ENCODE results near the gene MYO16. TPM values are rescaled to one million over a fixed set of nuclear protein-coding genes. Genes with fewer than 3 reads are reported as not detected.

Gene MYO16
- total and polyA plus RNA-seq, 3 donors from 2014 or later, result 3.1 to 4.0 (median 3.4) TPM

- Histone ChIP-seq H3K4me3 (no peak overlapping the region), H3K27ac (no peak overlapping the region), H3K27me3 (no peaks in the 10 kb centered on the region), H3K4me1 (no peaks in the 10 kb centered on the region), H3K36me3 (ENCODE audit: low read depth, missing control alignments) (no peaks in the 10 kb centered on the region), H3K9me3 (no peaks in the 10 kb centered on the region)
- no peak for DNase-seq
- intact Hi-C loops (cut with DNase I; ENCODE audit: low total_unique reads), result no loop called here
- 86 to 96% methylated on average over 3 of the region's 3 CpGs for WGBS, 2 donors
- no peak for TF ChIP-seq POLR2A (IDR thresholded peaks at IDR 0.05)
- TF ChIP-seq, protein P1, sequence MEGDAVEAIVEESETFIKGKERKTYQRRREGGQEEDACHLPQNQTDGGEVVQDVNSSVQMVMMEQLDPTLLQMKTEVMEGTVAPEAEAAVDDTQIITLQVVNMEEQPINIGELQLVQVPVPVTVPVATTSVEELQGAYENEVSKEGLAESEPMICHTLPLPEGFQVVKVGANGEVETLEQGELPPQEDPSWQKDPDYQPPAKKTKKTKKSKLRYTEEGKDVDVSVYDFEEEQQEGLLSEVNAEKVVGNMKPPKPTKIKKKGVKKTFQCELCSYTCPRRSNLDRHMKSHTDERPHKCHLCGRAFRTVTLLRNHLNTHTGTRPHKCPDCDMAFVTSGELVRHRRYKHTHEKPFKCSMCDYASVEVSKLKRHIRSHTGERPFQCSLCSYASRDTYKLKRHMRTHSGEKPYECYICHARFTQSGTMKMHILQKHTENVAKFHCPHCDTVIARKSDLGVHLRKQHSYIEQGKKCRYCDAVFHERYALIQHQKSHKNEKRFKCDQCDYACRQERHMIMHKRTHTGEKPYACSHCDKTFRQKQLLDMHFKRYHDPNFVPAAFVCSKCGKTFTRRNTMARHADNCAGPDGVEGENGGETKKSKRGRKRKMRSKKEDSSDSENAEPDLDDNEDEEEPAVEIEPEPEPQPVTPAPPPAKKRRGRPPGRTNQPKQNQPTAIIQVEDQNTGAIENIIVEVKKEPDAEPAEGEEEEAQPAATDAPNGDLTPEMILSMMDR (IDR thresholded peaks at IDR 0.05), result no peak
Measured at GRCh38 chr13:109198585-109198984, 569.2 kb downstream of the MYO16 start.

DNA sequence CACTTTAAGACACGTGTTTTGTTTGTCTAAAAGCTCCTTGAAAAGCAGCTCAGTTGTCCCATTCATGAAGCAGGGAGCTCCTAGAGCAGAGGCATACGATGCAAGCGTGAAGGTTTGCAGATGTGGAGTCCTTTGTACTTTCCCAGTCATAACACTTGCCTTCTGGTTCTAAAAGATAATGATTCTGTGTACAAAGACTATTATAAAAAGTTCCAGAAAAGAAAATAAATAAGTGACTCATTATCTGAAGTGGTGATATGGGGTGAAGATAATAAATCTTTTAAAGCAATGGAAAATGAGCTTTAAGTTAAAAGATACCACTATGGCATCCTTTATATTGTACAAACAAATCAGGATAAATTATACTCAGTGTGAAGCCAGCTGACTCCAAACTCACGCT is 569.9 kb downstream of the MYO16 start:
- Histone ChIP-seq H3K4me1 (no peaks in the 10 kb centered on the region), H3K4me3 (no peak overlapping the region), H3K9me3 (no peaks in the 10 kb centered on the region), H3K36me3 (ENCODE audit: low read depth, missing control alignments) (no peaks in the 10 kb centered on the region), H3K27me3 (no peaks in the 10 kb centered on the region), H3K27ac (no peak overlapping the region)
- TF ChIP-seq, protein P1 (IDR thresholded peaks at IDR 0.05), result no peak
- TF ChIP-seq POLR2A (IDR thresholded peaks at IDR 0.05), result no peak
- WGBS, 2 donors, result 42 to 46% methylated on average over 4 of the region's 4 CpGs
- no peak for DNase-seq
- intact Hi-C loops (cut with DNase I; ENCODE audit: low total_unique reads), result no loop called here

DNA sequence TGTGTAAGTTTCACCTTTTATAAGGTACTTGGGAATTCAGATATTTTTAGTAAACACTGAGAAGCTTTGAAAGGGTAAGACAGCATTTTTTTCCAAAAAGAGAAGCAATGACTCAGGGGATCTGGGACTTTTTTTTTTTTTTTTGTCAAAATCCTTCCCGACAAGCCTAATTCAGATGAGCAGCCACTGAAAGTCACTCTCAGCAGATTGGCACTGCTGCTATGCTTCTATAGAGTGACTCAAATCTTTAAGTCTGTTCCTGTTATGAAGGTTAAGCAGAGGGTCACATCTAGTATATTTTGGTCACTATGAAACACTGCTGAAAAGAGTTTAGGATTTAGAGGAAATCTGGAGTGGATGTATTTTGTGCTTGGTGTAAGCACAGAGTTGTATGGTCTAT is 571.1 kb downstream of the MYO16 start:
- Histone ChIP-seq H3K36me3 (ENCODE audit: low read depth, missing control alignments) (no peaks in the 10 kb centered on the region), H3K9me3 (no peaks in the 10 kb centered on the region), H3K27me3 (no peaks in the 10 kb centered on the region), H3K27ac (no peak overlapping the region), H3K4me3 (no peak overlapping the region), H3K4me1 (no peaks in the 10 kb centered on the region)
- WGBS, 2 donors, result 74 to 78% methylated on average over 1 of the region's 1 CpG
- no peak for DNase-seq
- intact Hi-C loops (cut with DNase I; ENCODE audit: low total_unique reads), result no loop called here
- TF ChIP-seq POLR2A (IDR thresholded peaks at IDR 0.05), result no peak
- TF ChIP-seq, protein P1 (IDR thresholded peaks at IDR 0.05), result no peak

- no peaks in the 10 kb centered on the region for H3K4me1 ChIP-seq
- DNase-seq, result no peak
- no peaks in the 10 kb centered on the region for H3K36me3 ChIP-seq (ENCODE audit: low read depth, missing control alignments)
- H3K4me3 ChIP-seq, result no peak overlapping the region
- H3K9me3 ChIP-seq, result no peaks in the 10 kb centered on the region
- no peaks in the 10 kb centered on the region for H3K27me3 ChIP-seq
- intact Hi-C loops (cut with DNase I; ENCODE audit: low total_unique reads), result no loop called here
- TF ChIP-seq, protein P1 (IDR thresholded peaks at IDR 0.05), result no peak
- TF ChIP-seq POLR2A (IDR thresholded peaks at IDR 0.05), result no peak
- H3K27ac ChIP-seq, result no peak overlapping the region
- WGBS, 2 donors, result 86 to 92% methylated on average over 3 of the region's 3 CpGs
Measured at GRCh38 chr13:109203587-109203986, 574.2 kb downstream of the MYO16 start.

- DNase-seq, result no peak
- no peaks in the 10 kb centered on the region for H3K9me3 ChIP-seq
- H3K27me3 ChIP-seq, result no peaks in the 10 kb centered on the region
- TF ChIP-seq, protein P1 (IDR thresholded peaks at IDR 0.05), result no peak
- no peak for TF ChIP-seq POLR2A (IDR thresholded peaks at IDR 0.05)
- no peak overlapping the region for H3K4me3 ChIP-seq
- 78% methylated on average over 2 of the region's 2 CpGs for WGBS, 2 donors
- H3K36me3 ChIP-seq (ENCODE audit: low read depth, missing control alignments), result no peaks in the 10 kb centered on the region
- no peak overlapping the region for H3K27ac ChIP-seq
- no peaks in the 10 kb centered on the region for H3K4me1 ChIP-seq
- intact Hi-C loops (cut with DNase I; ENCODE audit: low total_unique reads), result no loop called here
Measured at GRCh38 chr13:109204252-109204651, 574.8 kb downstream of the MYO16 start.
